IPS DF 4.7 (cell line): ENCODE measurements around the gene ABHD8.

Experiments used
- DNase-seq: peaks from one replicate; pipeline ENCODE4 v3.0.0-alpha.2; 2013; ENCODE audit warnings: low spot score; ENCODE audit errors: extremely low read depth

The ABHD8 gene

DNA sequence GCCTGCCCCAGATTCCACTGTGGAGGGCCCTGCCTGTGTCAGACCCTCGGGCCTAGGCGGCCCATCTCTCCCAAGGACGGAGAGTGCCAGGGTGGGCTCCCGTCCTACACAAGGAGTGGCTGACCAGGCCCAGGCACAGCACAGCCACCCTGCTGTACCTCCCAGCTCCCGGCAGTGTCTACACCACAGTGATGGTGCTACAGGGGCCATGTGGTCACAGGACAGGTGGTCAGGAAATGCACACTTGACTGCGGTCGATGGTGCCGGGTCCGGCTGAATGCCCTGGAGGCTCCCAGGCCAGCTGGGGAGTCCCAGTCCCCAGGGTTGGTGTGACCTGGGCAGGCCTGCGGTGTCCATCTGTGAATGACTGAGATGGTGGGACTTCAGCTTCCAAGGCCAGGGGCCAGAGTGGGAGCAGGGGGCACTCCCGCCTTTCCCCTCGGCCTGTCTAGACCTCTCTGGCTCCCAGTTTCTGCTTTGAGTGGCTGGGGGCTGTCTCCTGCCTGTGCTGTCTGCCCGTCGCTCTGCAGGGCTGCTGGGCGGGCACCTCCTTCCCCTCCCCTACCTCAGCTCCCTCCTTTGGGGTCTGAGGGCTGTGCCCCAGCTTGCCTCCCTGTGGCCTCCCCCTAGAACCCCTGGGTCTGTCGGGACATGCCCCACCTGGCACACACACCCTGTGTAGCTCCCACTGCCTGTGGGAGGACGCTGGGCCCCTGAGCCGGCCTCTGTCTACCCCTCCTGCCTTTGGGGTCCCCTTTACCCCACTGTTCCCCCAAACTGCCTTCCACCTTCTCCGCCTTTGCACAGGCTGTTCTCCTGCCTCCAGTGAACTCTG, 18.6 kb upstream of the ABHD8 start:
- DNase-seq = no peak

GRCh38 chr19:17320435-17320834, 17.2 kb upstream of the ABHD8 start:
- DNase-seq = no peak

DNA sequence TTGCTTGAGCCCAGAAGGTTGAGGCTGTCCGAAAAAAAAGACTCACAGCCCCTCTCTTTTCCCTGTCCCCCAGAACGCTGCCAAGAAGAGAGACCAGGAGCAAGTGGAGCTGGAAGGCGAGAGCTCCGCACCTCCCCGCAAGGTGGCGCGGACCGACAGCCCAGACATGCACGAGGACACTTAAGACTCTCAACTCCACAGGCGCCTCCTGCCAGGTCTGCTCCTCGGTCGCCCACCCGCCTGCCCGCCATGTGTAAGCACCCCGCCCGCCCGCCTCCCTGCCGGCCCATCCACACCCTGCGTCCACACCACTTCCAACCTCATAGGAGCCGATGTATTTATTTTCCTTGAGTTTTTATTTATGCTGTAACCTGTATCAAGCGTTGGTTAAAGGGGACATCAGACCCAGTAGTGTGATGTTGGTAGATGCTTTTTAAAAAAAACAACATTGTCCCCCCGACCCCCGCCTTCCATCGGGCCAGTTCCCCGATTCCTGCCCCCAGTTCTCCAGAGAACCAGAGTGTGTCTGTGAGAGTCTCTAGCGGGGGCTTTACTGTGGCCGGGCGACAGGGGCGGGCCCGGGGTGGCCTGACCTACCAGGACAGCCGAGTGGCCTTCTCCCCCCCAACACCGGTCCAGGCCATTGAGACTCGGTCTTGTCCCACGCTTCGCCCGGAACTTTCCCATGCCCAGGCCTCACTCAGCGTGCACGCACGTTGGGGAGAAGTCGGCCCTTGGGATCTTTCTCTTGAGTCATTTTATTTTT, 16.4 kb upstream of the ABHD8 start:
- no peak for DNase-seq

GRCh38 chr19:17318966-17319365, 15.7 kb upstream of the ABHD8 start:
- DNase-seq = no peak

DNA sequence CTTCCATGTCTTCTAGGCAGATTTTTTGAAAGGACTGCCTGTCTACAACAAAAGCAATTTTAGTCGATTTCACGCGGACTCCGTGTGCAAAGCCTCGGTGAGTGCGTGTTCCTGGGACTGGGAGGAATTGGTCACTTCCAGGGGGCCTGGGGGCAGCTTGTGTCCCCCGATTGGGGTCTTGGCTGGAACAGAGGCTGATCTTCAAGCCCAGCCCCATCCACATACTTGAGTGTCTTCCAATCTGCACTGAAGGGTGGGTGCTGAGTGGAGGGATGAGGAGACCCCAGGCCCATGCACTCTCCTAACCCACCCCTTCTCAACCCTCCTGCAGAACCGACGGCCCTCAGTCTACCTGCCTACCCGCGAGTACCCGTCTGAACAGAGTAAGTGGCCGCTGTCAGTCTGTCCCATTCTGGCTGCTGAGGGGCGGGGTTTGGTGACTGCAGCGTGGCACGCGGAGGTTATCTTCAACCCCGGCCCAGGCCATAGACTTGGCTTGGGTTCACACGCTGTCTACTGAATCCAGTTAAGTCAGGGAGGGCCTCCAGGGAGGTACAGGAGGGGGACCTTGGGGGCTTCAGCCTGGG, 10.9 kb upstream of the ABHD8 start:
- DNase-seq = no peak

GRCh38 chr19:17312189-17313113, 9.2 kb upstream of the ABHD8 start:
- DNase-seq = no peak

- DNase-seq = no peak
These were observed 8.4 kb upstream of the ABHD8 start for GRCh38 chr19:17311455-17312188.

DNA sequence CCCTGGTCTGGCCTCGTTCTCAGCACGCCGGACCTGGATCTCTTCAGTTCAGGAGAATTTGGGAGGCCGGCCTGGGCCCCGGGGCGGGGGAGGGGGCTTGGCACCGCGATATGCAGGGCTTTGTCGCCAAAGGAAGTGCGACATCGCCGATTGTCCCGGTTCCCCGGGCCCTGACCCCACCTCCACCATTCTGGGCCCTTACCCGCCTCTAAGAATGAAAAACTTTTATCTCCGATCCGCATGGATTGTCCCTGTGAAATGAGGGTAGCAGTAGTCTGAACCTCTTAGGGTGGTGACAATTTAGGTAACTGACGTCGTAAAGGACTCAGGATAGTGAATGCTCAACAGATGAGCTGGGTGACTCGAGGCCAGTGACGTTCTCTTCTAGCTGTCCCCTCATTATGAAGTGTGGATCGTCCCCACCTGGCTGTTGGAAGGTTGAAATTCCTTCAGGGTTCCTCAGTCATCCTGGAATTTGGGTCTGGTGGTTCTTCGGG, 6.8 kb upstream of the ABHD8 start:
- no peak for DNase-seq

- DNase-seq = peak; percentile 100
These were observed 6.2 kb upstream of the ABHD8 start, which contains the start of gene DDA1 for GRCh38 chr19:17309198-17309964. TSS of gene DDA1 (plus strand) at chr19:17309563. CDS start at chr19:17309655, 92 bp downstream.

GRCh38 chr19:17307876-17308377, 4.7 kb upstream of the ABHD8 start:
- no peak for DNase-seq

DNA sequence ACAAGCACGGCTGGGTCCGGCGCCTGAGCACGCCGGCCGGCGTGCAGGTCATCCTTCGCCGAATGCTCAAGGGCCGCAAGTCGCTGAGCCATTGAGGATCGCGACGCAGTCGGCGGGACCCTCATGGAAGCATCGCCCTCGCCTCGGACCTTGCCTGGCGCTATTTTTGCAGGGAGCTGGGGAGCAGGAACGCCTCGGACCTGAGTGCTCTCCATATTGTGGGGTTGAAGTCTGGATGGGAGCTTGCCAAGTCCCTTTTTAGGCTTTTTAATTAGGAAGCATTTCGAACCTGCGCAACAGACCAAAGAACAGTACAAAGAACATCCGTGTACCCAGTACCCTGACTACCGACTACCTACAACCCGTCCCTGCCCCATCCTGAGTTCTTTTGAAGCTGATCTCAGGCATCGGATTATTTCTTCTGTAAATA, 3.1 kb upstream of the ABHD8 start:
- DNase-seq = no peak

DNA sequence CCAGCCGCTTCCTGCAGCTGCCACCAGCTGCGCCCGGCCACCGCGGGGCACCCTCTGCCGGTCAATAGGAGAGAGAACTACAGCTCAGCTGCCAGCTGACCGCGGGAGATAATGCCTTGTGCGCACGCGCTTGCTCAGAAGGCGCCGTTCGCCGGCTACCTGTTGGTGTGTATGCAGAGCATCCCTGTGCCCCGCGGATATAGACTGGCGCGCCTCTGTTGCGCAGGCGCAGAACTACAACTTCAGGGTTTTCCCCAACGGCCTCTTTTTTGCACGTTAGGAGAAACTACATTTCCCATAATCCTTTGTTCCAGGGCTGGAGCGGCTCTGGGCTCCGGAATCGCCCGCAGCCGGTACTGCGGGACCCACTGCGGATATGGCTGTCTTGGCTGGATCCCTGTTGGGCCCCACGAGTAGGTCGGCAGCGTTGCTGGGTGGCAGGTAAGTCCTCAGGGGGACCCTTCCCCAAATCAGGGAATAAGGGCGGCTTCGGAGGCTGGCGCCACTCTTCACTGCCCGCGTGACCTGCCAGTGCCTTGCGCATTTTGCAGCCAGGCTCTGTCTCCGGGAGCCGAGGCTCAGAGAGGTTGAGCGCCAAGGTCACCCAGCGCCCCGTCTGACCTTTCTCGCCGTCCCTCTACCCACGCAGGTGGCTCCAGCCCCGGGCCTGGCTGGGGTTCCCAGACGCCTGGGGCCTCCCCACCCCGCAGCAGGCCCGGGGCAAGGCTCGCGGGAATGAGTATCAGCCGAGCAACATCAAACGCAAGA, 2.5 kb upstream of the ABHD8 start, which contains the start of gene MRPL34:
Gene MRPL34 (plus strand): TSS at position 356 of the 768 bp plus-strand sequence. CDS start 21 bp downstream, at position 377.
- peak; percentile 96 for DNase-seq

DNA sequence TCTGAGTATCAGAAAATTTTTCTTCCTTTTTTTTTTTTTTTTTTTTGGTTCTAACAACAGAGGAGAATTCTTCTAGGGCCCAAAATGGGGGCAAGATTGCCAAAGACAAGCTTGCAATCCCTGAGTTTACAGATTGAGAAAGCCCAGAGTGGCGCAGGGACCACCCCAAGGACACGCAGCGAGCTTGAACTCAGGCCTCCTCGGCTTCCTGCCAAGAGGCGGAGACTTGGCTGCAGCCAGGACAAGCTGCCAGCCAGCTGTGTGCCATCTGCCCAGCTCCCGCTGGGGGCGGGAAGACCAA, 1.9 kb upstream of the ABHD8 start:
- no peak for DNase-seq

DNA sequence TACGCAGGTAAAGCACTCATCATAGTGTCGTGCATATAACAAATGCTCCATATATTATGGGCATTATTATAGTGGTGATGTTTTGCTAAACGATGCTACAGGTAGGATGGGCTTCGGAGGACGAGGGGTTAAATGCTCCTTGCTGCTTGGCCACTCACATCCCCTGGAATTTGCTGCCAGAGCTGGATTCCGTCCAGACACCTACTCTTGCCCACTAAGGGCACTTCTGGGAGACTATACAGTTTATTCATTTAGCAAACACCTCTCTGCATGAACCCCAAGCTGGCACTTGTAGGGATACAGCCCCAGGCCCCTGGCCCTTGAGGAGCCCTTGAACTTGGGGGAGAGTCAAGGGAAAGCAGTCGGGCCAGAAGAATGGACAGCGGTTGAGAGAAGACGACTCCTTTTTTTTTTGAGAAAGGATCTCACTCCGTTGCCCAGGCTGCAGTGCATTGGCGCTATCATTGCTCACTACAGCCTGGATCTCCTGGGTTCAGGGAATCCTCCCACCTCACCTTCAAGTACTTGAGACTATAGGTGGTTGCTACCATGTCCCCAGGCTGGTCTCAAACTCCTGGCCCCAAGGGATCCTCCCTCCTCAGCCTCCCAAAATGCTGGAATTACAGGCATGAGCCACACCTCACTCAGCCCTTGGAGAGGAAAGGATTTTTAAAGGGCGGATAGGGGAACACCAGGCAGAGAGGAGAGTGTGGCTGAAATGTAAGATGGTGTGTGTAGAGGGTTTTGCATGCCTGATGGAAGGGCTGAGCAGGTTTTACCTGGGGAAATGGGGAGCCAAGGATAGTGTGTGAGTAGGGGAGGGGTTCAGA, 1.4 kb upstream of the ABHD8 start:
- no peak for DNase-seq

DNA sequence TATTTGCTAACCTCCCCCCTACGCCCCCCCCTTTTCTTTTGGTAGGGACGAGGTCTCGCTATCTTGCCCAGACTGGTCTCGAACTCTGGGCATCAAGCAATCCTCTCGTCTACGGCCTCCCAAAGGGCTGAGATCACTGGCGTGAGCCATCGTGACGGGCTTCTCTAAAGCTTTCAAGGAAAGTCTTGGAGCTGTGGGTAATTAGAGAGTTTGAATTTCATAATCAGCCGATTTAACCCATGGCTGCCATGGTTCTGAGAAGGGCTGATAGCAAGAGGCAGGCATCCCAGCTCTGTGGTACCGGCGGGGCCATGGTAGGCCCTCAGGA, 679 bp upstream of the ABHD8 start:
- no peak for DNase-seq

DNA sequence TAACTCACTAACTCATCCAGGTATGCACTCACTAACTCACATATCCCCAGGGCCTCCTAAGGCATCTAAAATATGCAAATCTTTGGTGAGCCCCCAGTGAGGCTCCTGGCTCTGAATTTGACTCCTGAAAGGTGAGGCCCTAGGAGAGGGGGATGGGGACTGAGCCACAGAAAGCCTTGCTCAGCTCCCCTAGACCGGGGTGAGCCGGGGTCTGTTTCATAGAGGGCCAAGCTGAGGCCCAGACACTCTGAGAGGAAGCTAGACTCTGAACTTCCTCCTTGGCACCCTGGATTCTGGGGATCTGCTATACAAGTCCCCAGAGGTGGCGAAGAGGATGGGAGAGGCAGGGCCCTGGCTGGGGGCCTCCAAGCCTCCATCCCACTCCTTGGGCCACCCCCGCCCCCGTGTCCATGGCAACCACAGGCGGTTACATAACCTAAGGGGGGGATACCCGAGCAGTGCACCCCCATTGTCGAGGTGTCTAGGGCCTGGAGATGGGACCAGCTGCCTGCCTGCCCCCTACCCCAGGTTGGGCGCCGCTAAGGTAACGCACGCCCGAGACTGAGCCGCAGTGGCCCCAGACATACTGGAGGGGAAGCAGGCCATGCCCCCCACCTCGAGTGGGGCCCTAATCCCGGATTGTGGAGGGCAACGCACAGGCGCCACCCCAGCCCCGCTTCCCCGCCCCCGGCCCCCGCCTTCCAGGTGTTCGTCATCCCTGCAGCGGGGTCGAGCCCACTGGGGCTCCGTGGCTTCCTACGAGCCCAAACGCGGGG, 646 bp downstream of the ABHD8 start:
- no peak for DNase-seq

- DNase-seq = no peak
These were observed 2.1 kb downstream of the ABHD8 start for GRCh38 chr19:17300992-17301619.
